GOT3 (cell line): ENCODE data around the gene NKX2-8.
"Not testable (repeated sequence)": the region's sequence is repeated elsewhere in the genome, so short reads cannot be mapped to it uniquely, and the experiment has no call there.

Source experiments
- DNase-seq: peaks from one replicate; lab custom pipeline; 2025; ENCODE audit warnings: mixed read lengths; lab: John Stamatoyannopoulos, UW

The NKX2-8 gene

GRCh38 chr14:36580141-36580855 is 2.1 kb downstream of the NKX2-8 start:
- no peak for DNase-seq

GRCh38 chr14:36579573-36580140 is 2.8 kb downstream of the NKX2-8 start:
- DNase-seq, result no peak

GRCh38 chr14:36579001-36579555 is 3.3 kb downstream of the NKX2-8 start:
- DNase-seq, result no peak

GRCh38 chr14:36570065-36570464 is 12.3 kb downstream of the NKX2-8 start:
- no peak for DNase-seq

- DNase-seq, result no peak
Measured at GRCh38 chr14:36556811-36557433, 25.5 kb downstream of the NKX2-8 start.

- no peak for DNase-seq
Measured at GRCh38 chr14:36555998-36556743, 26.2 kb downstream of the NKX2-8 start.

- no peak for DNase-seq
Measured at GRCh38 chr14:36553656-36554260, 28.7 kb downstream of the NKX2-8 start.

- no peak for DNase-seq
Measured at GRCh38 chr14:36550899-36551298, 31.5 kb downstream of the NKX2-8 start.

- not testable (repeated sequence) for DNase-seq
Measured at GRCh38 chr14:36544280-36544679, 38.1 kb downstream of the NKX2-8 start.

GRCh38 chr14:36538051-36538450 is 44.4 kb downstream of the NKX2-8 start:
- no peak for DNase-seq
